HEK293 (cell line): Measurements from ENCODE around the gene POLR1H.

ENCODE experiments used
- CTCF ChIA-PET: fragments of 350-600 bp; formaldehyde crosslinking; extraction: SDS; loops from one replicate; lab custom pipeline; 2021; ENCODE audit warnings: antibody characterized with exemption; lab: Yijun Ruan, JAX
- POLR2A ChIA-PET: fragments of 300-600 bp; formaldehyde crosslinking; extraction: SDS; loops from one replicate; lab custom pipeline; 2020; ENCODE audit warnings: antibody characterized with exemption, inconsistent platforms; lab: Yijun Ruan, JAX
- H3K27ac ChIP-seq: fragments of 200-500 bp; sonication (Bioruptor generic); 2 replicates; pipeline ENCODE4 v1.5.1; 2014; ENCODE audit warnings: low read depth, low read length, control low read depth, inconsistent platforms; ENCODE audit errors: extremely low read depth
- H3K36me3 ChIP-seq, 2 experiments: fragments of 200-500 bp in 1 of 2; sonication (Bioruptor generic) in 1 of 2; 1 replicate in 1 of 2; 2 replicates in 1 of 2; pipeline ENCODE4 v1.5.1; 2014 to 2017; ENCODE audit warnings: inconsistent platforms in 2 of 2, low read length in 2 of 2; ENCODE audit not compliant: control insufficient read depth in 2 of 2, insufficient read depth in 1 of 2
- H3K4me1 ChIP-seq: fragments of 200-500 bp; sonication (Bioruptor generic); 2 replicates; pipeline ENCODE4 v1.5.1; 2014; ENCODE audit warnings: mild to moderate bottlenecking, low read length, inconsistent platforms; ENCODE audit not compliant: control insufficient read depth, insufficient read depth
- H3K4me3 ChIP-seq: 2 replicates; pipeline ENCODE4 v1.5.1; 2011; ENCODE audit warnings: low read depth, mild to moderate bottlenecking, control low read depth, low read length, moderate library complexity
- H3K9me3 ChIP-seq: fragments of 200-500 bp; sonication (Bioruptor generic); 2 replicates; pipeline ENCODE4 v1.5.1; 2014; ENCODE audit warnings: low read depth, low read length, inconsistent platforms; ENCODE audit not compliant: control insufficient read depth, insufficient read depth
- BCL11A ChIP-seq: fragments of 450-650 bp; formaldehyde crosslinking; IDR thresholded peaks from 2 replicates; pipeline ENCODE4 v1.5.1; 2016; ENCODE audit warnings: low read depth, missing biosample characterization, missing genetic modification characterization
- EGR2 ChIP-seq: fragments of 450-650 bp; formaldehyde crosslinking; IDR thresholded peaks from 2 replicates; pipeline ENCODE4 v1.5.1; 2016; ENCODE audit warnings: low read depth, missing biosample characterization, missing genetic modification characterization
- KLF10 ChIP-seq: fragments of 450-650 bp; IDR thresholded peaks from 2 replicates; pipeline ENCODE4 v1.5.1; 2018; ENCODE audit warnings: missing biosample characterization, mild to moderate bottlenecking, missing genetic modification characterization
- KLF7 ChIP-seq: fragments of 450-650 bp; formaldehyde crosslinking; IDR thresholded peaks from 2 replicates; pipeline ENCODE4 v1.5.1; 2016; ENCODE audit warnings: missing biosample characterization, missing genetic modification characterization, borderline replicate concordance
- MYNN ChIP-seq: fragments of 450-650 bp; formaldehyde crosslinking; IDR thresholded peaks from 2 replicates; pipeline ENCODE4 v1.5.1; 2016; ENCODE audit warnings: missing biosample characterization, missing genetic modification characterization, borderline replicate concordance
- PRDM1 ChIP-seq: fragments of 450-650 bp; formaldehyde crosslinking; IDR thresholded peaks from 2 replicates; pipeline ENCODE4; 2016; ENCODE audit warnings: missing biosample characterization, missing genetic modification characterization
- SP2 ChIP-seq: fragments of 450-650 bp; formaldehyde crosslinking; IDR thresholded peaks from 2 replicates; pipeline ENCODE4 v1.5.1; 2016; ENCODE audit warnings: missing biosample characterization, missing genetic modification characterization
- TCF7L2 ChIP-seq: IDR thresholded peaks from 2 replicates; pipeline ENCODE4 v1.6.1; 2011; ENCODE audit warnings: low read depth, mild to moderate bottlenecking, inconsistent platforms, low read length, moderate library complexity, borderline replicate concordance
- YY2 ChIP-seq: fragments of 450-650 bp; formaldehyde crosslinking; IDR thresholded peaks from 2 replicates; pipeline ENCODE4 v1.5.1; 2016; ENCODE audit warnings: missing biosample characterization, missing genetic modification characterization
- ZBTB20 ChIP-seq: fragments of 450-650 bp; formaldehyde crosslinking; IDR thresholded peaks from 2 replicates; pipeline ENCODE4 v1.5.1; 2016; ENCODE audit warnings: missing biosample characterization, missing genetic modification characterization
- ZBTB8A ChIP-seq: fragments of 450-650 bp; formaldehyde crosslinking; IDR thresholded peaks from 2 replicates; pipeline ENCODE4 v1.5.1; 2016; ENCODE audit warnings: missing biosample characterization, missing genetic modification characterization
- ZNF112 ChIP-seq: fragments of 450-650 bp; formaldehyde crosslinking; IDR thresholded peaks from 2 replicates; pipeline ENCODE4 v1.5.0; 2017; ENCODE audit warnings: missing biosample characterization, missing genetic modification characterization
- ZNF184 ChIP-seq: fragments of 450-650 bp; IDR thresholded peaks from 2 replicates; pipeline ENCODE4 v1.5.1; 2018; ENCODE audit warnings: missing biosample characterization, mild to moderate bottlenecking, missing genetic modification characterization
- ZNF248 ChIP-seq: fragments of 450-650 bp; formaldehyde crosslinking; IDR thresholded peaks from 2 replicates; pipeline ENCODE4 v1.5.1; 2017; ENCODE audit warnings: missing biosample characterization, missing genetic modification characterization
- ZNF266 ChIP-seq: fragments of 450-650 bp; formaldehyde crosslinking; IDR thresholded peaks from 2 replicates; pipeline ENCODE4 v1.5.1; 2016; ENCODE audit warnings: missing biosample characterization, missing genetic modification characterization, low read depth
- ZNF366 ChIP-seq: fragments of 450-650 bp; formaldehyde crosslinking; conservative IDR thresholded peaks from 2 replicates; pipeline ENCODE4 v1.5.1; 2016; ENCODE audit warnings: missing biosample characterization, missing genetic modification characterization
- ZNF37A ChIP-seq: fragments of 450-650 bp; IDR thresholded peaks from 2 replicates; pipeline ENCODE4 v1.5.1; 2018; ENCODE audit warnings: missing biosample characterization, missing genetic modification characterization
- ZNF473 ChIP-seq: fragments of 450-650 bp; formaldehyde crosslinking; IDR thresholded peaks from 2 replicates; pipeline ENCODE4 v1.5.1; 2017; ENCODE audit warnings: missing biosample characterization, missing genetic modification characterization
- ZNF530 ChIP-seq: fragments of 450-650 bp; formaldehyde crosslinking; IDR thresholded peaks from 2 replicates; pipeline ENCODE4 v1.5.1; 2016; ENCODE audit warnings: low read depth, missing biosample characterization, missing genetic modification characterization
- ZNF549 ChIP-seq: fragments of 450-650 bp; IDR thresholded peaks from 2 replicates; pipeline ENCODE4 v1.5.1; 2018; ENCODE audit warnings: missing biosample characterization, missing genetic modification characterization, mild to moderate bottlenecking, inconsistent platforms, moderate library complexity
- ZNF561 ChIP-seq: fragments of 450-650 bp; IDR thresholded peaks from 2 replicates; pipeline ENCODE4 v1.5.1; 2018; ENCODE audit warnings: missing biosample characterization, missing genetic modification characterization, borderline replicate concordance
- ZNF623 ChIP-seq: fragments of 450-650 bp; formaldehyde crosslinking; IDR thresholded peaks from 2 replicates; pipeline ENCODE4 v1.5.1; 2016; ENCODE audit warnings: missing biosample characterization, missing genetic modification characterization
- ZNF629 ChIP-seq: fragments of 450-650 bp; formaldehyde crosslinking; IDR thresholded peaks from 2 replicates; pipeline ENCODE4 v1.5.1; 2017; ENCODE audit warnings: missing biosample characterization, missing genetic modification characterization
- ZNF658 ChIP-seq: fragments of 450-650 bp; formaldehyde crosslinking; IDR thresholded peaks from 2 replicates; pipeline ENCODE4; 2016; ENCODE audit warnings: missing biosample characterization, missing genetic modification characterization
- ZNF747 ChIP-seq: fragments of 450-650 bp; formaldehyde crosslinking; IDR thresholded peaks from 2 replicates; pipeline ENCODE4 v1.5.1; 2016; ENCODE audit warnings: missing biosample characterization, missing genetic modification characterization
- ZNF768 ChIP-seq: fragments of 450-650 bp; formaldehyde crosslinking; IDR thresholded peaks from 2 replicates; pipeline ENCODE4 v1.5.1; 2018; ENCODE audit warnings: missing biosample characterization, mild to moderate bottlenecking, missing genetic modification characterization
- ZNF785 ChIP-seq: fragments of 450-650 bp; formaldehyde crosslinking; IDR thresholded peaks from 2 replicates; pipeline ENCODE4 v1.5.1; 2016; ENCODE audit warnings: missing biosample characterization, missing genetic modification characterization
- ZNF830 ChIP-seq: fragments of 450-650 bp; IDR thresholded peaks from 2 replicates; pipeline ENCODE4 v1.5.0; 2018; ENCODE audit warnings: missing biosample characterization, missing genetic modification characterization, low read depth, mild to moderate bottlenecking, moderate library complexity
- ZXDB ChIP-seq: fragments of 450-650 bp; formaldehyde crosslinking; IDR thresholded peaks from 2 replicates; pipeline ENCODE4 v1.5.1; 2016; ENCODE audit warnings: missing biosample characterization, missing genetic modification characterization
- TF ChIP-seq, protein P1 (sequence below): fragments of 450-650 bp; formaldehyde crosslinking; IDR thresholded peaks from 2 replicates; pipeline ENCODE4 v1.5.1; 2016; ENCODE audit warnings: missing biosample characterization, missing genetic modification characterization
- TF ChIP-seq, protein P2 (sequence below): IDR thresholded peaks from 2 replicates; pipeline ENCODE4 v1.6.1; 2011; ENCODE audit warnings: mild to moderate bottlenecking, low read depth, low read length, borderline replicate concordance
- TF ChIP-seq, protein P3 (sequence below): fragments of 450-650 bp; formaldehyde crosslinking; IDR thresholded peaks from 2 replicates; pipeline ENCODE4 v1.5.1; 2016; ENCODE audit warnings: missing biosample characterization, missing genetic modification characterization

POLR1H gene

DNA sequence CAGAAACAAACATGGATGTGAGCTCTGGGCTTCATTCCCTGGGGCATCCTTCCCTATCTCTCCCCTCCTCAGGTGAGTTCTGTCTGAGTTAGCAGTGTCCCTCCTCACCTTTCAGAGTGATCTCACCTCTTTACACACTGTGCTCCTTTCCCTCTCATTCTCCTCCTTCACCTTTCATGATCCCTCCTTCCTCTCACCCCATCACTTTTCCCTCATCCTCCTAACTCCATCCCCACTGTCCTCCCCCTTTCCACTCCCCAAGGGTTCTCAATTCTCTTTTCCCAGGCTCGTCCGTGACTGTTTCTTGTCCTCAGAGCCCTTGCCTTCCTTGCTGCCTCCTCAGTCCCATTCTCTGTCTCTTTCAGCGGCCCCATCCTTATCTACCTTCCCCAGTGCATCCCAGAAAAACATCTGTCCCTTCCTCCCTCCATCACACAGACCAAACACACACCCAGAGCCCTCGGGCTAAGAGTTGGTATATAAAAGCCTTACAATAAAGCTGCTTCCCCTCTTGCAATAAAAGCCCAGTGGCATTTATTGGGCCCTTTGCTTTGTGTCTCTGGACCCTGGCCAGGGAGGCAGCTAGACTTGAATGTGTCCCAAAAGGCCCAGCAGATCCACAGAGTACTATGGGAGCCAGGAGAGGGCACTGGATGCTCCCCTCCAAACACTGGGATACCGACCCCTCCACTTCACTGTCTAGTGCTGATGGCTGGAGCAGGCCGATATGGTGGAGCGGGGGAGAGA is 12.6 kb downstream of the POLR1H start:
- TF ChIP-seq KLF7 (tag by site-specific recombination) (0 out of 2 replicates have a peak, but pooled peaks have one; percentile 21), ZNF629 (no peak), PRDM1 (tag by site-specific recombination) (peak; percentile 88), ZNF623 (tag by site-specific recombination) (no peak), ZNF366 (tag by site-specific recombination) (peak; percentile 91), ZNF561 (no peak), ZXDB (no peak), YY2 (tag by site-specific recombination) (peak; percentile 71; the same call in 1 of the 2 replicates), ZNF530 (no peak), MYNN (tag by site-specific recombination) (0 out of 2 replicates have a peak, but pooled peaks have one; percentile 42)
- TF ChIP-seq, protein P1, sequence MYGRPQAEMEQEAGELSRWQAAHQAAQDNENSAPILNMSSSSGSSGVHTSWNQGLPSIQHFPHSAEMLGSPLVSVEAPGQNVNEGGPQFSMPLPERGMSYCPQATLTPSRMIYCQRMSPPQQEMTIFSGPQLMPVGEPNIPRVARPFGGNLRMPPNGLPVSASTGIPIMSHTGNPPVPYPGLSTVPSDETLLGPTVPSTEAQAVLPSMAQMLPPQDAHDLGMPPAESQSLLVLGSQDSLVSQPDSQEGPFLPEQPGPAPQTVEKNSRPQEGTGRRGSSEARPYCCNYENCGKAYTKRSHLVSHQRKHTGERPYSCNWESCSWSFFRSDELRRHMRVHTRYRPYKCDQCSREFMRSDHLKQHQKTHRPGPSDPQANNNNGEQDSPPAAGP, result no peak
- CTCF ChIA-PET, result interaction anchor here (0.6 kb wide), 1 partner anchor 105 kb away, joined by 4 read pairs; no protein-coding TSS in a partner anchor
- Histone ChIP-seq H3K36me3 (peaks cover 0 to 20% of the 10 kb centered on the region in 2 experiments; a peak in 1 of 3 replicates), H3K27ac (no peak overlapping the region), H3K4me3 (no peak overlapping the region), H3K4me1 (peaks cover 6% of the 10 kb centered on the region; the same call in 1 of the 2 replicates), H3K9me3 (no peaks in the 10 kb centered on the region)
- POLR2A ChIA-PET, result no interaction called here

DNA sequence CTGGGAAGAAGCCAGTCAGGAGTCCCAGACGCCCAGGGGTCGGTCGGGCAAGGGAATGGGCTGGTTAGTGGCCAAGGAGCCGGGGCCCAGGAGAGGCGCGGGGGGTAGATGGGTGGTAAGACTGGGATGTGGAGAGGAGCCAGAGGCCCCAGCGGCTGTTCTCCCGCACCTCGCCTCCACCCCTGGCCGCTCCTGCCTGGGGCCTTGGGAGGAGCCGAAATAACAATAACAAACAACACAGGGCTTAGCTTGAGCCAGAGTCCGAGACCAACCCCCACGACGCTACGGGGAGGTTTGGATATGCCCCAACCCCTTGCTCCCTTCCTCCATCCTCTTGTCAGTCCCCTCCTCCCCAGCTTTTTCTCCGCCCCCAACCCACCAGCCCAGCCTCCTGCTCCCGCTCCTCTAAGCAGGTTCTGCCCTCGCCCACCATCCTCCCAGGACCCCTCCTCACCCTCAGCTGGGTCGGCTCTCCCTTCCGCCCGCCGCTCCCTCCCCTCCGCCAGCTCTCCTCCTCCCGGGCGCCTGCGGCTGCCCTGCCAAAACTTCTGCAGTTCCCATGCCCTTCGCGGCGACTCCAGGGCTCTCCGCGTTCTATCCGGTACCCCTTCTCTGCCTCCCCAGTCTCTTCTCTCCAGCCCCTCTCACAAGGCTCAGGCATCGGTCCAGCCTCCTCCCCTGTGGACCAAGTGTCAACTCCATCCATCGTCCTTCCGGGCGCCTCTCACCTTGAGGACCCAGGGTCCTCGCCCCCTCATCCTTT is 13.4 kb downstream of the POLR1H start:
- no peak overlapping the region for H3K4me3 ChIP-seq
- no peak overlapping the region for H3K27ac ChIP-seq
- CTCF ChIA-PET, result interaction anchor here (0.7 kb wide), 2 partner anchors 45 to 209 kb away, joined by 3 to 5 read pairs; no protein-coding TSS in a partner anchor
- POLR2A ChIA-PET, result interaction anchor here (0.6 to 1.0 kb wide), 2 partner anchors 8 to 27 kb away, joined by 3 read pairs; partner anchors contain the start of gene PPP1R11
- peaks cover 0 to 12% of the 10 kb centered on the region in 2 experiments; a peak in 1 of 3 replicates for H3K36me3 ChIP-seq
- no peaks in the 10 kb centered on the region for H3K9me3 ChIP-seq
- H3K4me1 ChIP-seq, result peaks cover 6% of the 10 kb centered on the region; the same call in 1 of the 2 replicates
- TF ChIP-seq ZXDB (no peak), ZNF830 (tag by site-specific recombination) (no peak), ZNF768 (tag by site-specific recombination) (no peak), ZBTB20 (tag by site-specific recombination) (peak; percentile 31; the same call in 1 of the 2 replicates), SP2 (tag by site-specific recombination) (peak; percentile 29; the same call in 1 of the 2 replicates), KLF10 (tag by site-specific recombination) (no peak), ZNF37A (tag by site-specific recombination) (no peak), ZNF248 (tag by site-specific recombination) (no peak), ZNF658 (tag by site-specific recombination) (no peak), ZNF184 (tag by site-specific recombination) (no peak), BCL11A (tag by site-specific recombination) (no peak), EGR2 (tag by site-specific recombination) (peak; percentile 18; the same call in 1 of the 2 replicates), ZBTB8A (tag by site-specific recombination) (no peak), ZNF366 (tag by site-specific recombination) (no peak), ZNF112 (tag by site-specific recombination) (no peak), ZNF473 (tag by site-specific recombination) (no peak), ZNF747 (no peak), ZNF266 (tag by site-specific recombination) (no peak), ZNF785 (tag by site-specific recombination) (no peak), ZNF549 (no peak), TCF7L2 (no peak)
- TF ChIP-seq, protein P2, sequence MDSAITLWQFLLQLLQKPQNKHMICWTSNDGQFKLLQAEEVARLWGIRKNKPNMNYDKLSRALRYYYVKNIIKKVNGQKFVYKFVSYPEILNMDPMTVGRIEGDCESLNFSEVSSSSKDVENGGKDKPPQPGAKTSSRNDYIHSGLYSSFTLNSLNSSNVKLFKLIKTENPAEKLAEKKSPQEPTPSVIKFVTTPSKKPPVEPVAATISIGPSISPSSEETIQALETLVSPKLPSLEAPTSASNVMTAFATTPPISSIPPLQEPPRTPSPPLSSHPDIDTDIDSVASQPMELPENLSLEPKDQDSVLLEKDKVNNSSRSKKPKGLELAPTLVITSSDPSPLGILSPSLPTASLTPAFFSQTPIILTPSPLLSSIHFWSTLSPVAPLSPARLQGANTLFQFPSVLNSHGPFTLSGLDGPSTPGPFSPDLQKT, result no peak
- TF ChIP-seq, protein P3, sequence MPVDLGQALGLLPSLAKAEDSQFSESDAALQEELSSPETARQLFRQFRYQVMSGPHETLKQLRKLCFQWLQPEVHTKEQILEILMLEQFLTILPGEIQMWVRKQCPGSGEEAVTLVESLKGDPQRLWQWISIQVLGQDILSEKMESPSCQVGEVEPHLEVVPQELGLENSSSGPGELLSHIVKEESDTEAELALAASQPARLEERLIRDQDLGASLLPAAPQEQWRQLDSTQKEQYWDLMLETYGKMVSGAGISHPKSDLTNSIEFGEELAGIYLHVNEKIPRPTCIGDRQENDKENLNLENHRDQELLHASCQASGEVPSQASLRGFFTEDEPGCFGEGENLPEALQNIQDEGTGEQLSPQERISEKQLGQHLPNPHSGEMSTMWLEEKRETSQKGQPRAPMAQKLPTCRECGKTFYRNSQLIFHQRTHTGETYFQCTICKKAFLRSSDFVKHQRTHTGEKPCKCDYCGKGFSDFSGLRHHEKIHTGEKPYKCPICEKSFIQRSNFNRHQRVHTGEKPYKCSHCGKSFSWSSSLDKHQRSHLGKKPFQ (tag by site-specific recombination), result no peak
